CD4-positive, alpha-beta T cell treated with Interleukin-4 for 4 hours (primary cell): ENCODE results near the gene CSF1R.

ENCODE experiments used
- DNase-seq: peaks from one replicate; pipeline ENCODE4 v3.0.0-alpha.2; 2020

CSF1R gene

DNA sequence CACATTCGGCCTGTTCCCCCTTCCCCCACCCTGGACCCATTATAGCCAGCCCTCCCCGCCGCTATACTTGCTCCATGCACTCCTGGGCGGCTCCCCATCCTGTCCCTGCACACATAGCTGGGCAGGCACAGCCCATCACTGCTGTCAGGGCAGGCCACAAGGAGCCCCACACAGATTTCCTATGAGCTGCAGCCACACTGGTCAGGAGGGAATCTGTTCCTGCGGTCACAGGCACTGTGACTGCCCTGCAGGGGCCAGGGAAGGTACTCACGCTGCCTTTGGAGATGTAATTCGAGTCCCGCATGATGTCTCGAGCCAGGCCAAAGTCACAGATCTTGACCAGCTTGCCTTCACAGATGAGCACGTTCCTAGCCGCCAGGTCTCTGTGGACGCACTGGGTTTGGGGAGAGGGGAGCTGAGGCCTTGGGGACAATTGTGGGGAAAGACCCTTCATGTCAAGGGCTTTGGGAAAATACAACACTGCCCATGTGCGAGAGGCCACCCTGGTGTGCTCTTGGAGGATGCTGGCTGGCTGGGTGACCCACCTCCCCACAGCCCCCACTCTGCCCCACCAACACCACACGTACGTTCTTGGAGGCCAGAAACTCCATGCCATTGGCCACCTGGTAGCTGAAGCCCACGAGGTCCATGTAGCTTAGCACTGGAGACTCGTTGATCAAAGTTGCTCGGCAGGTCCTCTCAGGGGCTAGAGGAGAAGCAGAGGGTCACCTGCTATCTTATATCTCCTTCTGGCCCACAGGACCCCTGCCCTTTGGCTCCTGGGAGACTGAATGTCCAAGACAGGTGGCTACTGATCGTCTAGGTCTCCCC, 34.5 kb upstream of the CSF1R start:
- DNase-seq: no peak

DNA sequence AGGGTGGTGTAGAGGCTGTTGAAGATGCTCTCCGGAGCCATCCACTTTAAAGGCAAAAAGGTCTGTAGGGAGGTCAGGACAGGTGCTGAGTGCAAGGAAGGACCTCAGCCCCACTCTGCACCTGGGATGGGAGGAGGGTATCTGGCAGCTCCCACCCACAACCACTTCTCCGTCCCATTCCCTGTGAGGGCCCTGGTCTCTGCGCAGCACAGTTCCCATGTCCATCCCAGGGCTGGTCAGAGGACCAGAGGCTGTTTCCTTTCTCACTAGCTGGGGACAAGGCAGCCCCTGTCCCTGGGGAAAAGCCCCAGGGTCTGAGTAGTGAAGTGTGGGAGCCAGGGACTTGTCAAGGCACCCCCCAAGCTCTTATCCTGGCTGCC, 33.7 kb upstream of the CSF1R start:
- DNase-seq: no peak

DNA sequence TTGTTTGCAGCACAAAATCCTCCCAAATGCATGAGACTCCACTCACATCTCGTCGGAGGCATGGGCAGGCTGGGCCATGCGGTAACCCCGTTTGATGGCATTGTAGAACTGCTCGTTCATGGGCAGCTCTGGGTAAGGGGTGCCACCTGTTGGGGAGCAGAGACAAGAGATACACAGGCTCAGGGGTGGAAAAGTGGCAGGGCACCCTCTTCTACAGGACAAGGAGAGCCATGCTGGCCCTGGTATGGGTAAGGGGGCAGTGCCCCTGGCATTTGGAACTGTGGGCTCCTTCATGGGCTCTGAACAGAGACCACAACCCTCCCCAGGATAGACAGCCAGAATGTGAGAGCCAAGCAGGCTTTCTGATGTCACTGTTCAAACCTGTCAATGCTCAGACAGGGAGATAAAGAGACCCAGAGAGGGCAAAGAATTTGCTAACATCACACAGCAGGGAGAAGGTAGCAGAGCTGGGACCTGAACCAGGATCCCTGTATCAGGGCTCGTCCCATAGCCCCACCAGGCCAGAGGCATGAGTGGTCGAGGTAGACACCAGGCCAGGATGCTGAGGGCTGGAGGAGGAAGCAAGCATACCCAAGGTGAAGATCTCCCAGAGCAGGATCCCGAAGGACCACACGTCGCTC, 33.2 kb upstream of the CSF1R start:
- DNase-seq: no peak

DNA sequence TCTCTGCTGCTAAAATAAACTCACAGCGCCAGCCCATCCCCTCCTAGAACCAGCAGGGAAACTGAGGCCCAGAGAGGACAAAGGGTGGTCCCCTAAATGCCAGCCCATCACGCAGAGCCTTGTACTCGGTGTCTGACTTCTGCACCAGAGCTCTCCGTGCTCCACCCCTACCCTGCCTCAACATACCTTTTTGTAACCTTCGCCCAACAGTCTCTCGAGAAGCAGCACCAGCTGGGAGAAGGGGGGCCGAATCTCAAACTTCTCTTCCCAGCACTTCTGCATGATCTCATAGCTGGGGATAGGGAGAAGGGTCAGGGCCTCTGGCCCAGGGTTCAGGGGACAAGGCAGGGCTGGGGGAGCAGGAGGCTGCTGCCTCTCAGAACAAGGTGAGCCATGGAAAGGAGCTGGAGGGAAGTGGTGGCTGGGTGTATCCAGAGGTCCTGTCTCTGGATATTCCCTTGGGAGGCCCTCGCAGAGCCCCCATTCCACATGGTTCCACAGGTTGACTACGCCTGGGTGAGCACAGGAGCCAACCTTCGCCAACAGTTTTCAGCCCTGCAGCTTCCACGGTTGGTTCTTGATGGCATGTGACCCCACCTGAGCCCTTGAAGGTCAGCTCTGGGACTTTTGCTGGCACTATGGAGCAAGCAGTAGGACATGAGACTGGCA, 32.3 kb upstream of the CSF1R start:
- DNase-seq: no peak

DNA sequence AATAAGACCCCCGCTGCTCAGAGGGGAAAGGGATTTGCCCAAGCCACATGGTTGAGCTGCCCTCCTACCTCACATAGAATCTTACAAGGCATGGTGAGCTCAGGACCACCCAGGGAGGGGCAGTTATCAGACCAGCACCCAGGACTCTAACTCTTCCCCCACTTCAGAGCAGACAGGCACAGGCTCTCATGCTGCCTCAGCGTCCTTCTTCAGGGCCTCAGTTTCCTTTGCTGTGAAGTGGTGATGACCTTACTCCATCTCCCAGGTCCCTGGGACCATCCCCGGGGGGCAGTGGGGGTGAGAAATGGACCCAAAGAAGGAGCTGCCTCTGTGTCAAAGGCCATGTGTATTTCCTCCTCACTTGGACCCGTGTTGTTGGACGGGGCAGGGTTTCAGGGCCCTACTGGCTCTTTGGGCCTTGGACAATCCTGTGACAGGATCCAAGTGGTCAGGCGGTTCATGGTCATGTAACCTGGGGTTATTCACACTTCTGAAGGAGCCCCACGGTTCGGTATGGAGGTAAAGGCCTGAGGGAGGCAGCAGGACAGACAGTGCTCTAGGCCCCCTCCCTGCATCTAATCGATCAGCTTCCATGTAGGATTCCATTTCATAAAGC, 31.7 kb upstream of the CSF1R start:
- no peak for DNase-seq

DNA sequence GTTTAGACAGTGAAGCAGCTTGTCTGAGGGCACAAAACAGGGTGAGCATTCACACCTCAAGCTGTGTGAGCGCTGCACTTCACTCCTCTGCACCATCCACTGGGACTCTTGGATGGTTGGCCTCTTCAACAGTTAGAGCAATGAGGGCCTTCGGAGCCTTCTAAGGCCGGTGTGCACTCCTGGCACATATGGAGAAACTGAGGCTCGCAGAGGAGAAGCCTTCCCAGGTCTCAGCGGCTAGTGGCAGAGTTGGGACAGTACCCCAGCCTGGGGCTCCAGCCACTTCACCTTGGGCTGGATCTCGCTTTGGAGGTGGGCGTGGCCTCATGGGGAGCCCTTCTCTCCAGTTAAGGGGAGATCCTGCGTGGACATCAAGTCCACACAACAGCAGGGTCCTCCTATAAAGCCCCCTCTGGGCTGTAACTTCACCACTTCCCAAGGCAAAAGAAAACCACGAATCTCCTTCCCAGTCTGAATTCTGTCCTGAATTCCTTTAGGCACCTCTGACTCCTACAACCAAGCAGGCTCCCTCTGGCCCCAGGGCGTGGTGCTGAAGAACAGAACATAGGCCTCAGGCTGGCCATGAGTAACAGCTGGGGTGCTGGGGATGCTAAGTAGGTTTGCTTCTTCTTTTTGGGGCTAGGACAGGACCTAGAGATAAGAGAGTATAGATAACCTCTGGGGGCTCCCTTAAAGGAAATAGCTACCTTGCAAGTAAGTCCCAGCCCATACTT, 30.5 kb upstream of the CSF1R start:
- no peak for DNase-seq

DNA sequence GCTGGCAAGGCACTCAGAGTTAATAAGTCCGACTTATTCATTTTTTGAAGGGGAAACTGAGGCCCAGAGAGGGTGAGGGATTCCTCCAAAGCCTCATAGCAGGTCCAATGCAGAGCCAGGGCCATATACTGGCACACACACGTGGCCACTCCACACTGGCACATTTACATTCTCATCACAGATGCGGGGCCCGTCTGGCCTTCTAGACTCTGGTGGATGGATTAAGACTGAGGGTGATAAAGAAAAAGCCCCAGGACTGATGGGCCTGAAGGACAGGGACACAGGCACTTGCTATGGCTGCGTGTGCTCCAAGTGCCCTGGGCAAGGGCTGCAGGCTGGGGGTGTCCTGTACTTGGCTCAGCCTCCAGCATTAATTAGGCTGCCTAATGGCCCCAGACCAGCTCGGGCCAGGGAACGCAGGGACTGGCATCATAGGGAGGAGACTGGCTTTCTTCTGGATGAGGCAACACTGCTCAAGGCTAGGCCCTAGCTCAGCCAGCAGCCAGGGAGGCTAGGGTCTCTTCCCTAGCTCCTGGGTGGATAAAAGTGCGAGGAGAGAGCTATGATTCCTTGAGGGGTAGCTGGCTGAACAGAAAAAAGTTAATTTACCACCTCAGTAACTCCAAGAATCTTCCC, 28.5 kb upstream of the CSF1R start:
- no peak for DNase-seq

DNA sequence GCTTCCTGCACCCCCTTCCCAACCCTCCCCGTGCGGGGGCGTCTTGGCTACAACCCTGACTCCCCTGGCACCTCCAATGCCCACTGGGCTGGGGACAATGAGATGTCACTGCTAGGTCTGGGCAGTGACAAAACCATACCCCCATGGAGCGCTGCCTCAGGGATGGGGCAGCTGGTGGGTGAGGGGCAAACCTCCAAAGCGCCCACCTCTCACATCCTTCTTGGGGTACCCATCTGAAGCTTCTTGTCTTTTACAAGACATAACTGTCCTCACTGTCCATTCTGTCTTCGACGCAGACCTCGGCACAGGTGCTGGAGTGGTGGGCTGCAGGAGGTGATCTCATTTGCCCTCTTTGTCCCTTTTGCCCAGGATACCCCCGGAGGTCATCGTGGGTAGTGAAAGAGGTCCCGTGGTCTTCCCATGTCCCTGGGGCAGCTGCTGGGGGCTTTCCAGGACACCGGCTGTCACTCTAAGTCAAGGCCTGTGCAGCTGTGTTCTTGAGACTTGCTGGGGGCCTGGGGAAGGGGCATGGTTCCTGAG, 27.8 kb upstream of the CSF1R start:
- DNase-seq: no peak

DNA sequence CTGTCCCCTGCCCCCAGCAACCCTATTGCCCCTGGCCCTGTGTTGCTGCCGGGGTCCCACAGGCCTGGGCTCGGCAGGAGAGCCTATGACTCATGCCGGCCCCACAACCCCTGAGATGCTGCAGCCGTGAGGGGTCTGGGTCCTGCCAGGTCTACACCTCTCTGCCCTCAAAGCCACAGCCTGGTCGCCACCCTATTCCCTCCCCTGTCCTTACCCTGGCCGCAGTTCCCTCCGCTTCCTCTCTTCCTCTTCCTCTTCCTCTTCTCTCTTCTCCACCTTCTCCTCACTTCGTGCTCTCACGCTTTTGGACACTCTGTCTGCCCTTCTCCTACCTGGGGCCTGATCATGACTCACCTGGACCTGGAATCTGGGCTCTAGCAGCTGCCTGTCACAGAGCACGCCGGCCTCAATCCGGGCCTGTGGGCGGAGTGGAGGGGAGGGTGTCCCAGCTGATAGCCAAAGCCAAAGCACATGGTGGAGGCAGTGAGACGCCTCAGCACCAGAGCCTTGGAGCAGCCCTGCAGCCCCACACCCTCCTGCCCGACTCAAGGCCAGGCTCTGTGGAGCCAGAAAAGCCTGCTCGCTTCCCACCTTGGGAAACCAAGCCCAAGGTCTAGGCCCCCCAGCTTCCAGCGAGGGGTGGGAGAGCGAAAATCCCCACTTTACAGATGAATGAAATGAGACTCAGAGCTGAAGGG, 26.8 kb upstream of the CSF1R start:
- no peak for DNase-seq

DNA sequence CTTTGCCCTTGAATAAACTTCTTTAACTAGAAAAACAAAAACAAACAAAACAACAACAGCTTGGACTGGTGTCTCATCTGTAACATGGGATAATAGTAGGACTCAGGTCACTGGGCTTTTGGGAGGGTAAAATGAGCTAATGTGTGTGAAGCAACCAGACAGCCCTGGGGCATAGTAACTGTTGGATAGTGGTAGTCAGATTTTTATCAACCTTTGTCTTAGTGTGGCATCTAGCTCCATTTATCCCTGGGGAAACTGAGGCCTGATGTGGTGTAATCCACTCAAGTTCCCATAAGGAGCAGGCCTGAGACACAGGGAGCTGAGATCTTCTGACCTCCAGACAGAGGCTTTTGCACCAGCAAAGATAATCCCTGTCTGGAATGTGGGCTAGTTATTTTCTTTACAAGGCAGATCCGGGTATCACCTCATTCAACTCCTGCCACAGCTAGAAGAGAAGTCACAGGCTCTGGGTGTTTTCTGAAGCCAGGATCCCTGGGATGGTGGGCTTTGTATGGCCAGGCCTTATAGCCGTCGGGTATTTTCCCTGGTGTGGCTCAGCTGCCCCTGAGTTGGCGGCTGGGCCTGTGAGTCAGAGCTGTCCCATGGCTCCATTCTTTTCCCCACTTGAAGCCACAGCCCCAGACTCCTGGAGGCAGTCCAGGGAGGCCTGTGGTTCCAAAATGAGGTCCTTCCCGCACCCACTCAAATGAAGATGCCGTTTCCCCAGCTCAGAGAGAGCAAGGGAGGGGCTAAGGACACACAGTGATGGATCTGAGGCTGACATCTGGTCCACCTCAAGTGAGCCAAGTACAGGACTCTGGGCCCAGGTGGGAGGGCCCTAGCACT, 26.1 kb upstream of the CSF1R start:
- no peak for DNase-seq

DNA sequence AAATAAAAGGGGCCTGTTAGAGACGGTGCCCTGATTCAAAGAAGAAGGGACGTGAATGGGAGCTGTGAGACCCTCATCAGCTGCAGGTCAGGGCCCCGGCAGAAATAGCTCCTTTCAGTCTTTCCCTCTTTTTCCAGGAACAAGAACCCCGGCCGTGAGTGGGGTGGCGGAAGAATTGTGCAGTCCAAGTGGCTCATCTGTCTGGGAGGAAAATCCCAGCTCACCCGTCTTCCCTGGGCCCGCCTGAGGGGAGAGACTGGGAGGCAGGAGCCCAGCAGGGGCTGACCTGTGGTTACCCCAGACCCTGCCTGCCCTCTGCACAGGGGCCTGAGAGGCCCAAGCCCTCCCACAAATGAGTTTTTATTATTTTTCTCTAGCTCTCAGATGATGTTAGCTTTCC, 24.8 kb upstream of the CSF1R start:
- no peak for DNase-seq

DNA sequence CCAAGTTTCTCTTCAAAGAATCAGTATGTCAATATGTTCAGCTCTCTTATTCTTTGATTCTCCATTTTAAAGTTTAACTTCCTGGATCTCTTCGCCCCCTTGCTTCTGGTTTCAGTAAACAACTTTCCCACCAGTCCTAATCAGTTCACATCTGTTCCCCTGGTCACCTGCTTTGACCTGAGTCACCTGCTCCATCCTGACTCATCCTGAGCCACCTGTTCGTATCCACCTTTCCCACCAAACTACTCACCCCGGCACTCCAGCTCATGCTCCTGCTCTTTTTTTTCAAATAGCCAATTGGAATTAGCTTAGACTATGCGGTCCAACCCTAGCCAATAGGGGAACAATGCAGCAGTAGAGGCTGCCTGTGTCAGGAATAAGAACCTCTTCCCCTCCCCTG, 23.6 kb upstream of the CSF1R start:
- DNase-seq: no peak

DNA sequence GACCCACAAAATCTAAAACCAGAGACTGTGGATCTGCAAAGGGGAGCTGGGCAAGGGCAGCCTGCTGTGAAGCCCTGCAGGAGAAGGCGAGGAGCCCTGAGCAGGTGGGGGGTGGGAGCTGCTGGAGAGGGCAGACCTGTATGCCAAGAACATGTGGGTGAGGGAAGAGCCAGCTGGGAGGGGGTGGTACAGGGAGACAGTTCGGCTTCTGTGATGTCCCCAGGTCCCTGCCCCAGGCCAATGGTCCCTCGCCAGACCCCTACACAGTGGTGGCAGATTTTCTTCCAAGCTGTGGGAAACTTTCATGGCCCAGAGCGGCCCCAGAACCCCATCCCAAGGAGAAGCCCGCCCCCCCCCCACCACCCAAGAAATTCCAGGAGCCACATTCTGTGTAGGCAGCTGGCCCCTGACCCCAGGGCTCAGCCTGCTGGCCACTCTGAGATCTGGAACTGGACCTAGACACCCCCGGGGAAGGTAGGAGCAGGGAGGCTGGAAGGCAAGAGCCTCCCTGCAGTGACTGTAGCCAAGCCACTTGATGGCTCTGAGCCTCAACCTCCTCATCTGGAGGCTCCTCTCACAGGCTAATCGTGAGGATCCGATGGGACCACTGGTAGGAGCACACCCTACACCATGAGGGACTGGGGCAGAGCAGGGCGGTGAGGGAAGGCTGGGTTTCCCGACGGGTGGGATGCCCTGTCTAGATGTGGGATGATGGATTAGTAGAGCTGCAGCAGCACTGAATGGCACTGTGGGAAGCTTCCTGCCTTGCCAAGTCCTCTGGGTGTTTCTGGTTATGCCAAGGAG, 22.6 kb upstream of the CSF1R start:
- no peak for DNase-seq

DNA sequence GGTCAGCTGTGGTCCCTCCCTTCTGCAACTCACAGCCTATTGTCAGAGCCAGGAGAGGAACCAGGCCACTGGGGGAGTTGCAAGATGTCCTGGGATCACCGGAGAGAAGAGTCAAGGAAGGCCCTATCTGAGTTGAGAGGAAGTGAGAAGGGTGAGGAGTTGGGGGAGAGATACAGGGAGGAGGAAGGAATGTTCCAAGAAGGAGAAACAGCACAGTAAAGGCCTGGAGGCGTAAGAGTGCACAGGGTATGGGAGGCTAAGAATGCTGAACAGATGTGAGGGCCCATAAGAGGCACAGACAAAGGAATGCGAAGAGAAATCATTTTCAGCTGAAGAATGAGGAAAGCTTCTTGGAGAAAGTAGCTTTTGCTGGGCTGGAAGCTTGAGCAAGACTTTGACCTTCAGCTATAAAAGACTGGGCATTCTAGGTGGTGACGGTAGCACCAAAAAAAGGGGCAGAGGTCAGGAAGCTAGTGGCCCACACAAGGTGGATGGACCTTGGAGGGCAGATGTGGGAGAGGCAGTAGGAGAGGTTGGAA, 21.6 kb upstream of the CSF1R start:
- no peak for DNase-seq

DNA sequence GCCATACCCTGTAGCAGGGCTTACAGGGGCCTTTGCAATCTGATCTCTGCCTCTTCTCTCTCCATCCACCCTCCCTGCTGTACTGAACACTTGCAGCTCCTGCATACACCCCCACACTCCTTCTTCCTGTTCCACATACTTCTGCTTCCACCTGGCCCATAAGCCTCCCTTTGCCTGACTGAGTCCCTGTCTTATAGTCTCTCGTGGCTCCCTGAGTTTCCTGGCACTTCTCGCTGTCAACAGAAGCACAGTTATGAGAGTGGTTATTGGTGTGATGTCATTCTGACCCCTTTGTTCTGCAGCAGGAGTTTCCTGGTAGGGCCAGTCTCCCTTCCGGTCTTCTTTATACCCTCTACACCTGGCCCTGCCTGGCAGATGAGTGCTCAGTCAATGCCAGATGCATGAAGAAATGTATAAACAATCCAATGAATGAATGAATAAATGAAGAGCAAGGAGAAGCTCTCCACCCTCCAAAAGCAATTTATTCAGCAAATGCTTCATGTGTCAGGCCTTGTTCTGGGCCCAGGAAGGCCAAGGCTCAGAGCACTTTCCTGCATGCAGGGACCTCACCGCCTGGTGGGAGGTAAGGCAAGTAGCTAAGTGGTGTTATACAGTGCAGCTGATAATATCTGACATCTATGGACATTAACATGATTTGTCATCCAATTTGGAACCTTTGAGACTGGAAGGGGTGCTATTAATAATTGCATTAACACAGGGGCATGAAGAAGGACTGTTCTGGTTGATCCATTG, 20.5 kb upstream of the CSF1R start:
- no peak for DNase-seq

DNA sequence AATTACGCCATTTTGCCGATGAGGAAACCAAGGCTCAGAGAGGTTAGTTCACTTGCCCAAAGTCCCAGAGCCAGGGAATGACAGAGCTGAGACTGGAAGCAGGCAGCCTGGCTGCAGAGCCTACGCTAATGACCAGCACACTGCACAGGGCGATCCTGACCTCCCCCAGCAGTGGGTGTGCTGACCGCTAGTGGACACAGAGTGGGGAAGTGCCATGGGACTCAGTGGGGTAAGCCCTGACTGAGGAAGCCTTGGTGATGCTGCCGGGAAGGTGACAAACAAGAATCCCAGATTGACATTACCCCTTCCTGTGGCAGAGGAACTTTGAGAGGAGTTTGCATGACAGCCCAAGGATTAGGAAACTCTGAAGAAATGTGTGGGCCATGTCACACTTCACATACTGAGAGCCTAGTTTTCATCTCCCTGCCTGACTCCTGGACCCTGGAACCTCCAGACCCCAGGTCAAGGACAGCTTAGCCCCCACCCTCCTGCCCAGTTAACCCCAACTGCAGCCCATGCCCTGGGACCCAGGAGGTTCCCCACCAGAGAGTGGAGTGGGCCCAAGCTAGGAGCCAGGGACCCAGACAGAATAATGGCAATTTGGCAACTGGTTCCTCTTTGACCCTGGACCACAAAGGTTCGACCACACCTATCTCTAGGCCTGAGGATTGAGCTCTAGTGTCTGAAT, 19.7 kb upstream of the CSF1R start:
- DNase-seq: no peak

DNA sequence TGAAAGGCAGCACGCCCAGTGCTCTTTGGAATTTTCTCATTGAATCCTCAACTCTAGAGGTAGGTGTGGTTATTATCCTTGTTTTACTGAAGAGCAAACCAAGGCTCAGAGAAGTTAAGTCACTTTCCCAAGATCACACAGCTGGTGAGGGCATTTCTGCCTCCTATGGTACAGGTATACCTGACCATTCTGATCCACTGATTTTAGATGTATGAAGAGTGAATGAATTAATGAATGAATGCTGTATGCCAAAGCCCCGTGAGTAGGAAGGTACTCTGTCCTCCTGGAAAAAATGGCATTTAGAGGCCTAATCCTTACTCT, 18.2 kb upstream of the CSF1R start:
- no peak for DNase-seq
